Adrenal gland (tissue), 12 donors: ENCODE results near the gene GPR78. TPM values are rescaled to one million over a fixed set of nuclear protein-coding genes. Genes with fewer than 3 reads are reported as not detected.

Experiments used
- DNase-seq, 7 donors: peaks; one replicate each; pipeline ENCODE4 v3.0.0-alpha.2; 2019 to 2020
- H3K27ac ChIP-seq, 5 donors: fragments of 200-600 bp; sonication (generic) in 4 of 5; 1 replicate in 3 of 5; 2 replicates in 2 of 5; pipeline versions ENCODE4 v1.5.1 to v1.8.0; 2016 to 2020; ENCODE audit warnings: mild to moderate bottlenecking in 1 of 5
- H3K27me3 ChIP-seq: fragments of 200-600 bp; 2 replicates; pipeline ENCODE4 v1.8.0; 2021
- H3K36me3 ChIP-seq, 2 donors: fragments of 200-600 bp; replicated peaks in 1 of 2; 1 replicate in 1 of 2; 2 replicates in 1 of 2; pipeline versions ENCODE4 v1.5.1 to v1.8.0; 2018 to 2022
- H3K4me1 ChIP-seq, 2 donors: fragments of 200-600 bp; replicated peaks in 1 of 2; 1 replicate in 1 of 2; 2 replicates in 1 of 2; pipeline versions ENCODE4 v1.5.1 to v1.8.0; 2018 to 2021
- H3K4me3 ChIP-seq, 4 donors: fragments of 200-600 bp; sonication (generic) in 3 of 4; one replicate each; pipeline ENCODE4 v1.5.1; 2016 to 2018
- H3K9me3 ChIP-seq, 3 donors: fragments of 200-600 bp; sonication (generic) in 1 of 3; replicated peaks in 1 of 3; 1 replicate in 2 of 3; 2 replicates in 1 of 3; pipeline versions ENCODE4 v1.5.1 to v1.8.0; 2016 to 2021
- CTCF ChIP-seq, 6 experiments: fragments of 450-650 bp in 4 of 6; fragments of 200-600 bp in 2 of 6; sonication (generic) in 1 of 6; IDR thresholded peaks; 1 replicate in 5 of 6; 2 replicates in 1 of 6; pipeline versions ENCODE4 v1.5.1 to v1.8.0; 2016 to 2021; ENCODE audit warnings: antibody characterized with exemption in 6 of 6, mild to moderate bottlenecking in 2 of 6, moderate library complexity in 1 of 6
- POLR2A ChIP-seq, 2 donors: fragments of 450-650 bp; IDR thresholded peaks; one replicate each; pipeline ENCODE4 v1.6.1; 2017; ENCODE audit warnings: antibody characterized with exemption in 2 of 2, mild to moderate bottlenecking in 2 of 2, moderate library complexity in 1 of 2
- WGBS, 4 donors: extraction: QIAGEN DNeasy Blood & Tissue Kit in 2 of 4; methylation state at CpG; one replicate each; pipeline versions ENCODE4 v1.1.5 to v1.1.7; 2013 to 2017; 5-methylcytosine and 5-hydroxymethylcytosine counted together
- intact Hi-C, 2 donors: fragments of 100-400 bp; cut with DNase I; formaldehyde crosslinking; loops; one replicate each; pipeline versions ENCODE4 v1.14.1 to v1.15.0; 2022 to 2023
- polyA plus RNA-seq, 3 donors: library from polyadenylated mRNA; stranded (reverse); fragments of 200-250 nt in 2 of 3; fragments of 350-450 nt in 1 of 3; fragmentation: Illumina TruSeq in 1 of 3; extraction: RNeasy Lipid Tissue Mini Kit (QIAGEN cat#74804) in 1 of 3; gene quantifications; one replicate each; pipeline ENCODE4 v1.2.3, GENCODE V29; 2013 to 2014
- total RNA-seq, 9 donors: library from RNA; depleted of rRNA in 4 of 9; stranded (reverse); fragments of >200 nt in 4 of 9; fragments of 120-200 nt in 1 of 9; fragmentation: NEBNext Ultra II Directional in 1 of 9; extraction: Animal tissue kit (Norgen Biotek cat#: 25700) in 1 of 9; gene quantifications; one replicate each; pipeline versions ENCODE4 v1.1.0 to v1.2.4, GENCODE V29; 2013 to 2023
- donor health status: healthy with polysubstance abuse.
- donor health status: Bipolar disorder and iron deficiency.
- donor health status: DM: yes; HTN: yes; CAD: no.
- donor health status: DM: no; HTN: no; CAD: no.
- donor health status: DM: no; HTN: no; CAD: no.
- donor health status: DM: yes; HTN: yes; CAD: no.

GPR78 gene
- total and polyA plus RNA-seq, 12 donors: 0.03 to 0.08 (median 0.07) TPM; not detected in 8

DNA sequence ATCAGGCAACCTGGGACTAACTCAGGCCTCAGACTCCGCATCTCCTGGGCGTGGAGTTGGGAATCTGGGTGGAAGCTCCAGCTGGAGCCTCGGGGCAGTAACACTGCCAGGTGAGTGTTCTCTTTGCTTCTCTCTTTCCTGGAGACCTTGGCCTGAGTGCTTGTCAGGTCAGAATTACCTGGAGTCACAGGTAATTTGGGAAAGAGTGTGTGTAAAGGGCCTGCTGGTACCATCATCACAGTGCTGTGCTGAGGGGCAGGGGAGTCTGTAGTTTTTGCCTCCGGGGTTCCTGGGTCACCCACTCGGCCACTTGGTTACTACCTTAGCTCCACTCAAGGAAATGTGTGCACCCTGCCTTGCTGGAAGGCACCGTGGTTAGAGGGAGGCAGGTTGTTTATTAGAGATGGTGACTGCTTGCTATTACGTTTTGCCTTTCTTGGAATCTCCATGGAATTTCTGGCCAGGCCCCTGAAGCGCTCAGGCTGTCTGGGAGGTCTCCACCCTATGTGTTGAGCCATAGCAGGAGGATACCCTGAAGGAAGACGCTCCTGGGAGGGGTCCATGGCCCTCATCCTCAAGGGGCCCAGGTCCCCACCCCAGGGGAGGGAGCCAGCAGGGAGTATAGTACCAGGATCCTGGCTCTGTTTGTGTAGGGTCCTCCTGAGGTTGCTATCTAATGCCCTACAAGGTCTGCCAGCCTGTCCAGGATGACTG lies 2.9 kb downstream of the GPR78 start:
- no peak overlapping the region for H3K4me3 ChIP-seq
- intact Hi-C loops: no loop called here
- H3K27me3 ChIP-seq: peaks cover 17% of the 10 kb centered on the region
- H3K27ac ChIP-seq: no peak overlapping the region
- H3K4me1 ChIP-seq: no peaks in the 10 kb centered on the region
- 62 to 70% (median 66%) methylated on average over 9 of the region's 9 CpGs for WGBS, 4 donors
- no peaks in the 10 kb centered on the region for H3K9me3 ChIP-seq
- no peak for TF ChIP-seq CTCF (IDR thresholded peaks at IDR 0.05)
- TF ChIP-seq POLR2A (IDR thresholded peaks at IDR 0.05): no peak
- H3K36me3 ChIP-seq: no peaks in the 10 kb centered on the region
- DNase-seq: no peak

- Histone ChIP-seq H3K9me3 (no peaks in the 10 kb centered on the region), H3K36me3 (no peaks in the 10 kb centered on the region), H3K27ac (no peak overlapping the region), H3K27me3 (peaks cover 17% of the 10 kb centered on the region), H3K4me3 (no peak overlapping the region), H3K4me1 (no peaks in the 10 kb centered on the region)
- intact Hi-C loops: no loop called here
- 61 to 75% (median 71%) methylated on average over 4 of the region's 4 CpGs for WGBS, 4 donors
- DNase-seq: no peak
- TF ChIP-seq POLR2A (IDR thresholded peaks at IDR 0.05) (no peak), CTCF (IDR thresholded peaks at IDR 0.05) (no peak)
Observed at GRCh38 chr4:8583655-8584025, 3.4 kb downstream of the GPR78 start.

GRCh38 chr4:8585186-8585585 lies 5.0 kb downstream of the GPR78 start:
- Histone ChIP-seq H3K27ac (no peak overlapping the region), H3K27me3 (peaks cover 11% of the 10 kb centered on the region), H3K4me3 (no peak overlapping the region), H3K9me3 (no peaks in the 10 kb centered on the region), H3K4me1 (no peaks in the 10 kb centered on the region), H3K36me3 (no peaks in the 10 kb centered on the region)
- TF ChIP-seq POLR2A (IDR thresholded peaks at IDR 0.05) (no peak), CTCF (IDR thresholded peaks at IDR 0.05) (no peak)
- DNase-seq: no peak
- WGBS, 4 donors: 32 to 46% (median 43%) methylated on average over 6 of the region's 6 CpGs
- intact Hi-C loops: no loop called here

DNA sequence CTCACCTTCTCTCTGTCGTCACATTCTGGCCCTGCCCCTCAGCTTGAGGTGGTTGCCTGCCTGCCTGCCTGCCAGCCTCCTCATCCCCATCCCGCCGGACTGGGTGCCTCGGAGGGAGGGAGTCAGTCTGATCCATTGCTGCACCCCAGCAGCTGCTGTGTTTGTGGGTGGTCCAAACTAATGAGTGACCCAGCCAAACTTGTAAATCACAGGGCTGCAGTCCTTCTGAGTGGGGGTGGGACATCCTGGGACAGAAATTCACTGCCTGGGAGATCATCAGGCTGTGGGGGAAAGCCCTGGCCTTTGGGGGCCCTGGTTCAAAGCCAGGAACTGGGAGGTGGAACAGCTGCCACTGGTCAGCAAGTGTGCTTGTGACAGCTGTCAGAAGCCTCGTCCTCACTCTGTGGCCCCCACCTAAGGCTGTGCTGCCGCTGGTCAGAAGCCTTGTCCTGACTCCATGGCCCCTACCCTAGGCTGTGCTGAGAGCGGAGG lies 5.6 kb downstream of the GPR78 start:
- Histone ChIP-seq H3K4me3 (no peak overlapping the region), H3K27me3 (peaks cover 10% of the 10 kb centered on the region), H3K9me3 (no peaks in the 10 kb centered on the region), H3K27ac (no peak overlapping the region), H3K36me3 (no peaks in the 10 kb centered on the region), H3K4me1 (no peaks in the 10 kb centered on the region)
- DNase-seq: no peak
- TF ChIP-seq POLR2A (IDR thresholded peaks at IDR 0.05): no peak
- TF ChIP-seq CTCF (IDR thresholded peaks at IDR 0.05): no peak
- intact Hi-C loops: no loop called here
- WGBS, 4 donors: 27 to 35% (median 31%) methylated on average over 3 to 7 of the region's 7 CpGs
